ENCODE results near the gene PRPF38B. TPM values are rescaled to one million over a fixed set of nuclear protein-coding genes. Genes with fewer than 3 reads are reported as not detected.

The PRPF38B gene
- total RNA-seq, 2 experiments from 2014 or later = 73.8 to 75.4 TPM

- ChIA-PET POLR2A (no interaction called here), CTCF (no interaction called here)
These were observed 14.5 kb downstream of the PRPF38B start for GRCh38 chr1:108706643-108707042.

GRCh38 chr1:108708691-108709660, 16.9 kb downstream of the PRPF38B start:
- ChIA-PET POLR2A (interaction anchor here (1.9 kb wide), 1 partner anchor 16 kb away, joined by 8 read pairs; no protein-coding TSS in a partner anchor), CTCF (interaction anchor here (1.0 to 1.4 kb wide), 3 partner anchors 19 to 65 kb away, joined by 3 read pairs; no protein-coding TSS in a partner anchor)

GRCh38 chr1:108712606-108713150, 20.6 kb downstream of the PRPF38B start, which contains the start of gene FNDC7:
FNDC7 (plus strand) TSS chr1:108712908; CDS start chr1:108712934, 26 bp downstream.
- ChIA-PET CTCF (no interaction called here), POLR2A (no interaction called here)

GRCh38 chr1:108715932-108716331, 23.8 kb downstream of the PRPF38B start:
- CTCF ChIA-PET = interaction anchor here (0.9 kb wide), 1 partner anchor 11 kb away, joined by 3 read pairs; no protein-coding TSS in a partner anchor
- POLR2A ChIA-PET = no interaction called here

GRCh38 chr1:108716437-108717230, 24.5 kb downstream of the PRPF38B start:
- ChIA-PET POLR2A (no interaction called here), CTCF (interaction anchor here (0.9 kb wide), 1 partner anchor 12 kb away, joined by 3 read pairs; no protein-coding TSS in a partner anchor)

GRCh38 chr1:108717774-108718316, 25.7 kb downstream of the PRPF38B start:
- POLR2A ChIA-PET = no interaction called here
- CTCF ChIA-PET = no interaction called here

GRCh38 chr1:108718927-108719655, 27.0 kb downstream of the PRPF38B start:
- POLR2A ChIA-PET = no interaction called here
- CTCF ChIA-PET = interaction anchor here (1.2 kb wide), 1 partner anchor 14 kb away, joined by 3 read pairs; no protein-coding TSS in a partner anchor

GRCh38 chr1:108719656-108720435, 27.7 kb downstream of the PRPF38B start:
- CTCF ChIA-PET = no interaction called here
- POLR2A ChIA-PET = no interaction called here

GRCh38 chr1:108722292-108722691, 30.2 kb downstream of the PRPF38B start:
- ChIA-PET CTCF (no interaction called here), POLR2A (no interaction called here)

GRCh38 chr1:108725906-108726305, 33.8 kb downstream of the PRPF38B start:
- ChIA-PET POLR2A (no interaction called here), CTCF (no interaction called here)

- CTCF ChIA-PET = interaction anchor here (1.0 kb wide), 1 partner anchor 19 kb away, joined by 3 read pairs; no protein-coding TSS in a partner anchor
- POLR2A ChIA-PET = no interaction called here
These were observed 36.3 kb downstream of the PRPF38B start for GRCh38 chr1:108728327-108728923.

- ChIA-PET POLR2A (no interaction called here), CTCF (no interaction called here)
These were observed 37.4 kb downstream of the PRPF38B start for GRCh38 chr1:108729481-108729880.

- ChIA-PET CTCF (no interaction called here), POLR2A (no interaction called here)
These were observed 40.3 kb downstream of the PRPF38B start for GRCh38 chr1:108732398-108732797.

GRCh38 chr1:108734171-108734865, 42.2 kb downstream of the PRPF38B start:
- CTCF ChIA-PET = no interaction called here
- POLR2A ChIA-PET = no interaction called here

- CTCF ChIA-PET = no interaction called here
- POLR2A ChIA-PET = no interaction called here
These were observed 50.1 kb downstream of the PRPF38B start for GRCh38 chr1:108742253-108742652.

GRCh38 chr1:108745980-108746381, 53.9 kb downstream of the PRPF38B start:
- POLR2A ChIA-PET = no interaction called here
- CTCF ChIA-PET = no interaction called here
